ENCODE data around the gene RLN3.

Gene RLN3, protein sequence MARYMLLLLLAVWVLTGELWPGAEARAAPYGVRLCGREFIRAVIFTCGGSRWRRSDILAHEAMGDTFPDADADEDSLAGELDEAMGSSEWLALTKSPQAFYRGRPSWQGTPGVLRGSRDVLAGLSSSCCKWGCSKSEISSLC

DNA sequence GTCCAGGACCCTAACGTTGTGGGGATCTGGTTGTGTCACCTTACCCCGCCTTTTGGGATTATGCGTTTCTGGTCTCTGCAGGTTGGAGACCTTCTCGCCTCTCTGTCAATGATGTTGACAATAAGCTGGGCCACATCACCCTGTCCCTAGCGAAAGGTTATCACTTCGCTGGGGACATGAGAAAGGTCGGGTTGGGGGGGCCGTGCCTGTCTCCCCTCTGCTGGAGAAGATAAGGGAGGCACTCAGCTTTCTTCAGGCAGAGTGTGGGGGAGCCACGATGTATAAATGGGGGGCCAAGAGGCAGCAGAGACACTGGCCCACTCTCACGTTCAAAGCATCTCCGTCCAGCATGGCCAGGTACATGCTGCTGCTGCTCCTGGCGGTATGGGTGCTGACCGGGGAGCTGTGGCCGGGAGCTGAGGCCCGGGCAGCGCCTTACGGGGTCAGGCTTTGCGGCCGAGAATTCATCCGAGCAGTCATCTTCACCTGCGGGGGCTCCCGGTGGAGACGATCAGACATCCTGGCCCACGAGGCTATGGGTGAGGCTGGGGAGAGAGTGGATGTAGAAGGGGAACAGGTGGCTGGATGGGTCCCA lies at the start of gene RLN3:
TSS of gene RLN3 (plus strand) at position 293 of the 595 bp plus-strand sequence. CDS start at position 350, 57 bp downstream.
- DNase-seq: no peak

DNA sequence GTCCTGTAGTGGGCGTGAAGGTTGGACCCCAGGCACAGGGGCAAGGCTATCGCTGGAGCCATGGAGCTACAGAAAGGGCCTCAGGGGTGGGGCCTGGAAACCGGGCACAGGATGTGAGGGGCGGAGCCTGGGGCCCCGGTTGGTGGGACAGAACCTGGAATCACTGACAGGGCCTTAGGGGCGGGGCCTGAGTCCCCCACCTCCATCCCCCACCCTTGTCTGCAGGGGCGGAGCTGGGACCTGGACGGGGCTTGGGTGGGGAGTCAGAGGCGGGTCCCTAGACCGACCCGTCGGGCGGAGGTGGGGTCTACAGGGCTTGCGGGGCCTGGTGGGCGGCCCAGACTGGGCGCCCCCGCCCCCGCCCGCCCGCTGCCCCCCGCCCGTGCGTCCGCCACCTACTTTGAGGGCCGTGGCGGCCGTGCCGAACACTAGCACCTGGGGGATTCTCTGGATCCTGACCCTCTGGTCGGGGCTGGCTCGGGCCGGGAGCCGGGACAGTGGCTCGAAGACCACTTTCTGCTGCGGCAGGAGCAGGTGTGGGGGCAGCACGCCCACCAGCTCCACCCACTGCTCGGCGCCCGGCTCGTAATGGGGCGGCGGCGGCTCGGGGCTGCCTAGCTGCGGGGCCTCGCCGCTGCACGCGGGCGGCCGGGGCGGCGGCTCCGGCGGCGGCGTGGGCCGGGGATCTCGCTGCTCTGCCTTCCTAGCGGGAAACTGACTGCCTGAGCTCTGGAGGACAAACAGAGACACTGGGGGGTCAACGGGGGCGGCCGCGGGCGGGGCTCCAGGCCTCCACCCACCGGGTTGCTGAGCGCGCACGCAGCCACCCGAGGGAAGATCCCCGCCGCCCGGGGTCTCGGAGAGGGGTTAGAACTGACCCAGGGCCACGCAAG lies 49.4 kb upstream of the RLN3 start:
- DNase-seq: peak; percentile 62

DNA sequence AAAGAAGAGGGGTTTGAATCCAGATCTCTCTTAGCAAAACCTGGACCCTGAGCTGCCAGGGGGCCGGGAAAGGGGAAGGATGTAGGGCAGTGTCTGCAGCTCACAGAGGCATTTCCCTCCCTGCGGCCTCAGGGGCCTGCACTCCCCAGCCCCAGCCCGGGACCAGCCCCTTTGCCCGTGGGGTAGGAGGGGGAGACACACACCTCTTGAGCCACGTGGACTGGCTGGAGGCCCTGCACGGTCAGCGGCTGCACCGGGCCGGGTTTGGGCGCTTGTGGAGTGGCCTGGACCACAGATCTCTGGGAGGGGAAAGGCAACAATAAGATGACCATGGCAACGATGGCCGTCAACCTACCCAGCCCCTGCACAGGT lies 48.7 kb upstream of the RLN3 start:
- DNase-seq: no peak

DNA sequence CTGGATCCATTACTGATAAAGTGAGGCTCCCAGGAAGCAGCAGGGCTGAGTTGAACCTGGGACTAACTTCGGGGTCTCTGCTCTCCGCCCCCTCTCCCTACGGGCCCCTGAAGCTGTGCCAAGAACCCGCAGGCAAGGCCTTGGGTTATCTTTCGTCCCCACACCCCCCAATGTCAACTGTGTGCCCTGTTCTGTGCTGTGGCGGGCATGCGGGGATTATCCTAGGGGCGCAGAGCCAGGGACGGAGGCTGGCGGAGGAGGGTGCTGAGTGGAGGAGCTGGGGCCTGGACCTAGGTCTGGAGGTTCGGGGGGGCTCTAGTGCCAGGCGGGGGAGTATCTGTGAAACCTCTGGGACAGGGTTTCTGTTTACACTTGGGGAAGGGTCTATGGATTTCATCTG lies 48.3 kb upstream of the RLN3 start:
- no peak for DNase-seq

DNA sequence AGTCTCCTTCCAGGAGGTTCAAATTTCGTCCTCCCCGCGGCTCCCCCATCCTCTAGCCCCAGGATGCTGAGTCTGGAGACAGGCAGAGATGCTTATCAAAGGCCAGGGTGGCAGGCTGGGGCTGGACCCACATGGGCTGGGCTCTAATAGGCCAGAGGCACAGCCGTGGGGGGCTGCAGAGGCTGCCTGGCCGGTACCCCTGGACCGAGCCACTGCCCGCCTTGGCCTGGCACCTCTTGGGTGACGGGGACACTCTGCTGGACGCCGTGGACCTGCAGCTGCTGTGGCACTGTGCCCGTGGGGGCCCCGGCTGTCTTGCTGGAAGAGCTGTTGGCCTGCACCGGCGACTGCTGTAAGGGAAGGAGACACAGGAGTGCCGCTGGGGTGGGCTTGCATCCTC lies 47.6 kb upstream of the RLN3 start:
- DNase-seq: no peak

DNA sequence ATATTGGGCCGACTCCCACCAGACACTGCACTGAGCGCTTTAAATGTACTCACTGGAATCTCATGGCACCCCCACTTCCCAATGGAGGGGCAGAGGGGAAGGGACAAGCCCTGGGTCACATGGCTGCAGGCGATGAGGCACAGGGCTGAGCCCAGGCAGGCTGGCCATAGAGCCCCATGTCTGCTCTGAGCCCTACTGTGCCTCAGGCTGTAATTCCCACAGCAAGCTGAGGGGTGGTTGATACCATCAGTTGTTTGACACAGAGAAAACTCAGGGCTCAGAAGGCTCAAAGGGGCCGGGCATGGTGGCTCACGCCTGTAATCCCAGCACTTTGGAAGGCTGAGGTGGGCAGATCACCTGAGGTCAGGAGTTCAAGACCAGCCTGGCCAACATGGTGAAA lies 46.9 kb upstream of the RLN3 start:
- DNase-seq: no peak

DNA sequence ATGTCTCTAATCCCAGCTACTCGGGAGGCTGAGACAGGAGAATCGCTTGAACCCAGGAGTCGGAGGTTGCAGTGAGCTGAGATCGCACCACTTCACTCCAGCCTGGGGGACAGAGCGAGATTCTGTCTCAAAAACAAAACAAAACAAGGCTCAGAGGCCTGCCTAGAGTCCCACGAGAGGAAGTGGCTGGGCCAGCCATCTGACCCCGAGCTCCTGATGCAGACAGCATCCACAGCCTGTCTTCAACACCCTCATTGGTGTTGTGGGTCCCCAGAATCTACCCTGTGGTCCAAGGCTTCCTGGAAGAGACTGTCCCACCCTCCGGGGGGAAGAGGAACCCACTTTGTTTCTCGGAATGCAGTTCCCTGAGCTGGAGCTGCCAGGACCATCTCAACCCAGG lies 46.5 kb upstream of the RLN3 start:
- no peak for DNase-seq

DNA sequence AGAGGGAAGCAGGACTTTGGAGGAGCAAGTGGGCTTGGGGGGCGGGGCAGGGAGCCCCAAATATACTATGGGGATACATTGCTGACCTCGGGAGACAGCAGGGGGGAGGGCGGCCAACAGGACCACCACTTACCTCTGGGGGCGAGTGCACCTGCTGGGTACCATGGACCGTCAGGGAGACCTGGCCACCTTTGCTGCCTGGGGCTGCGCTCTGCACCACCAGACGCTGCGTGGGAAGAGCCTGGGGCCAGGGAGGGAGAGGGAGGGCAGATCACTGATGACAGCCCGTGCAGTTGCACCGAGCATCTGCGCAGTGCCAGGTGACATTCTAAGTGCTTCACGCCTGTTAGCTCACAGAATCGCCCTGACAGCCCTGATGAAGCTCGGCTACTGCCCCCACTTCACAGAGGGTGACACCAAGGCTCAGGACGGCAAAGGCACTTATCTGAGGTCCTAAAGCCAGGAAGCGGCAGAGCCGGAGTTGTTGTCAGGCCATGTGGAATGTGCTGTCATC lies 45.9 kb upstream of the RLN3 start:
- DNase-seq: no peak

DNA sequence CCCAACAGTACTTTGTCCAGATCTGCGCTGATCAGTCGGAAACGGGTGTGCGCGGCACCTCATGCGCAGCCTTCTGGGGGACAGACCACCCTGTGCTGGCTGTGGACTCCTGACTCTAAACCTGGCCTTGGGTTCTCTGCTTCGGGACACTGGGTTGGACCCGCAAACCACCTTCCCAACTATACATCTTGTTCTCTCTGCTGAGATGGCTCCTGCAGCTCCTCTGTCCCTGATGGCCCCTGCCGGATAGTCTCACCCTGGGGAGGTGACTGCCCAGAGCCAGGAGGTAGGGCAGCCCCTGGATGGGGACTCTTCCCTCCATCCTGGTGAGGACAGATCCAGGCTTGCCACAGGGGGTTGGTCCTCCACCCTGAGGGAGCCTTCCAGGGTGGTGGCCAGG lies 45.2 kb upstream of the RLN3 start:
- no peak for DNase-seq

DNA sequence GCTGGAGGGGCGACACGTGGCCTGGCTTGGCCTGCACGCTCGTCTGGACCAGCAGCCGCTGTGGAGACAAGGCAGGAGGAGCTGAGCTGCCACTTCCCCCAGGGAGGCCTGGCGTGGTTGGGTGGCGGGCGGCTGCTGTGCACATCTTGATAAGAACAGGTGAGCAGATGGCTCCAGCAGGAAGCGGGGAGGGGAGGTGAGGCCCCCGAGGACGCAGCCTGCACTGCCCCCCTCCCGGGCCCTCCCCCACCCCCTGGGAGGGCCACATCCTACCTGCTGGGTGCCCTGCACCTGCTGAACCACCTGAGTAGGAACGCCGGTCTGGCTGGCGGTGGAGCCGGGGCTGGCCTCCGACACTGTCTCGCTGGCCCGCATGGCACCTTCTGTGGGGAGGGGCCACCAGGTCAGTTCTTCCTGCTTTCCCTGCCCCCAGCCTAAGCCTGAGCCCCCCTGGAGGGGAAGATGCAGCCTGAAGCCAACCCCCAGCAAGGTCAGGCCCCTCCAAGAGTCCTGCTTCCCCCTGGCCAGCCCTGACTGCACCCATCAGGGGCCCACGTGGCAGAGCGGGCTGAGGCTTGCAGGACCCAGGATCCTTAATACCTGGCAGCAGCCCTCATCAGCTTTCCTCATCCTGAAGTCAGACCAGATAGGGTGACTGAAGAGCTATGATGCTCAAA lies 44.6 kb upstream of the RLN3 start:
- DNase-seq: no peak

DNA sequence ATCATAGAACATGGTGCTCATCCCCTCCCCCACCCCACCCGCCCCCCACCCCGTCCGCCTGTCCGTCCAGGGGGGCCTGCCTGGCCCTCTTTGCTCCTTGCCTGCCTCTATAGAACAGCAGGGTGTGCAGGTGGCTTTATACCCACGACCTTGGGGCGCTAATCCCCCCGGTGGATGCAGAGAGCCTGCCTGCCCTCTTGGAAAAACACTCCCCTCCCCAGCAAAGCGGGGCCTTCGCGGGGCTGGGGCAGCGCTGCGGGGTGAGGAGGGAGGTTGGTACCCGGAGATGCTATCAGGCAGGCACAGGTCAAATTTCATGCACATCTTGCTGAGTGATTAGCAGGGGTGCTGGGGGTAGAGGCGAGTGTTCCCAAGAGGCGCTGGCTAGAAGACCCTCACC lies 43.8 kb upstream of the RLN3 start:
- no peak for DNase-seq

DNA sequence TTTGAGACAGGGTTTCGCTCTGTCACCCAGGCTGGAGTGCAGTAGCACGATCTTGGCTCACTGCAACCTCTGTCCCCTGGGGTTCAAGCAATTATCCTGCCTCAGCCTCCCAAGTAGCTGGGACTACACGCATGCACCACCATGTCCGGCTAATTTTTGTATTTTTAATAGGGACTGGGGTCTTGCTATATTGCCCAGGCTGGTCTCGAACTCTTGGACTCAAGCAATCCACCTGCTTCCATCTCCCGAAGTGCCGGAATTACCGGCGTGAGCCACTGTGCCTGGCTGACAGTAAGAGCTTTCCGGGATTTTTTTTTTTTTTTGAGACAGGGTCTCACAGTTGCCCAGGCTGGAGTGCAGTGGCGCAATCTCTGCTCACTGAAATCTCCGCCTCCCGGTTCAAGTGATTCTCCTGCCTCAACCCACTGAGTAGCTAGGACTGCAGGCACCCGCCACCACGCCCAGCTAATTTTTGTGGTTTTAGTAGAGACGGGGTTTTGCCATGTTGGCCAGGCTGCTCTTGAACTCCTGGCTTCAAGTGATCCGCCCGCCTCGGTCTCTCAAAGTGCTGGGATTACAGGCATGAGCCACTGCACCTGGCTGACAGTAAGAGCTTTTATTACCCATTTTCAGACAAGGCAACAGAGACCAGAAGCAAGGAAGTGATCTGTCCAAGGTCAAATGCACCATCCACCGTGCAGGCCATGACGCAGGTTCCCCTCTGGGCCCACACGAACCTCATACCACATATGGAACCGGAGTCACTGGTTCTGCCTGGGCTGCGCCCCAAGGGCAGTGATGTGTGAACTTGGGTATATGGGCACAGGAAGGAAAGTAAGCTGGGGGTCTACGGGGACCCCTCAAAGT lies 42.8 kb upstream of the RLN3 start:
- DNase-seq: no peak

DNA sequence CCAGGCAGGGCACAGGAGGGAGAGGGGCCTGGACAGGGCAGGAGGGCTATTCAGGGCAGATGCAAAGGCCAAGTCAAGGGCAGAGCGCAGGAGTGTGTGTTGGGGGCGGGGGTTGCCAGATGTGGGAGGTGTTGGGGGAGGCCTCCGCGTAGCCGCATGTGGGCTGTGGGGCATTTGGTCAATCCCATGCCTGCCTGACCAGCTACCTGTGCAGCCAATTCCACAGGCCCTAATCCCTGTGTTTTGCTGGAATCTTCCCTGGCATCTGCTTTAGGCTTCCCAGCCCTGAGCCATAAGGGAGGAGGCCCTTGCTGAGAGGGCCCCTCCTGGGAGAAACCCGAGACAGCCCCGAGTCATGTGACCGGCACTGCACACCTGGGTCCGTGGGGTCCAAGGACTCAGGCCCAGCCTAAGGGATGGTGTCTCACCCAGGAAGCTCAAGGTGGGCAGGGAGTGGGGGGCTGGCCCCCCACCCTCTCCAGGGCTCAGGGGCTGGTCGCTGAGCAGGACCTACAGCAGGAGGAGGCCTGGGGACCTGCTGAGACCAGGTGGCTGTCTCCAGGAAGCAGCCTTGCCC lies 42.1 kb upstream of the RLN3 start:
- DNase-seq: no peak

DNA sequence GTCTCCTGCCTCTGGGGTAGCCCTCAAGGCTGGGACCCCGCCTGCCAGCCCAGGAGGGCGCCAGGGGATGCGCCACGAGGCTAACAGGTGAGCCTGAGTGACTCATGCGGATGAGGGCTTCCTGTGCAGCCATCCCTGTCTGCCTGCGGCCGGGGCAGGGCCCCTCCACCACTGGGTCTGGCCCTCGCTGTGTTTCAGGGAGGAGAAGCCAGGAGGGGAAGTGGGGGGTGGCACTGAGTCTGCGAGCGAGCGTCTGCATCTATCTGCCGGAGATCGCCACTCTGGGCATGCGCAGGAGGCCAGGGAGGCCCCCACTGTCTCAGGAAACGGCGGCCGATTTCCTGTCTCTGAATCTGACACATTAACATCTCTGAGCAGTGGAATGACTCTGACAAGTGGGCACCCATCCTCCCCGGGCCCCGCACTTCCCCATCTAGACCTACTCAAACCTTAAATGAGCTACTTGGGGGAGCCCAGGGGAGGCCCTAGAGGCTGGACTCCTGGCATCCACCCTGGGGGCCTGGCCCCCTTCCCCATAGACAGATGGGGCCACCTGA lies 41.5 kb upstream of the RLN3 start:
- peak; percentile 90 for DNase-seq

DNA sequence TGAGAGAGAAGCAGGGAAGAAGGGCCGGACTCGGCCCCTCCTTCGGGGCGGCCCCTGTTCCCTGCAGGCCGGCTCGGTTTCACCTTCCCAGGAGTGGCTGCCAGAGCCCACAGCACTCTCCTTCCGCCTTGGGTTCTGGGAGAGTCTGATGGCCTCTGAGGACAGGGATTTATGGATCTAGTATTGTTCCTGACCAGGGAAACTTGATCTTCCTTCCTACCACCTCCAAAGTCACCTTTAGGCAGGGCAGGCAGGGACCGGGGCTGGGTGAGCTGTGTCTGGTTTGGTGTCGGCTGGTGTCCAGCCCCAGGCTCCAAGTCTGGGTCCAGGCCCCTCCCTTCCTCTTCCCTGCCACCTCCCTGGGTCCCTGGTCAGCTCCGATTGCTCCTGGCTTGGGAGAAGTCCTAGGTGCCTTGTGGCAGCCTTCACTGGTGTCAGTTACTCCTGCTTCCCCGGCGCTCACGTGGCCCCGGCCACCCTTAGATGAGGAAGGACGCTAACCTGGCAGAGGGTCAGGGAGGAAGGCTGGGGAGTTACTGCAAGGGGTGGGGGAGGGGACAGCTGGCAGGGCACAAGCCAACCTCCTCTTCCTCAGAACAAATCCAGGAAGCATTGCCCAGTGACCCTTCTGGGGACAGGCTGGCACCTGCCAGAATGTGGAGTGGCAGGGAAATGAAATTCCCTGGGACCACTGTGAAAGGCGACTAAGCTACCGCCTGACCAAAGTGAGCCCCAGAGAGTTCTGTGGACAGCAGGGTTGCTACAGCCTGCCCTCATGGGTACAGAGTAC lies 40.7 kb upstream of the RLN3 start:
- DNase-seq: no peak

DNA sequence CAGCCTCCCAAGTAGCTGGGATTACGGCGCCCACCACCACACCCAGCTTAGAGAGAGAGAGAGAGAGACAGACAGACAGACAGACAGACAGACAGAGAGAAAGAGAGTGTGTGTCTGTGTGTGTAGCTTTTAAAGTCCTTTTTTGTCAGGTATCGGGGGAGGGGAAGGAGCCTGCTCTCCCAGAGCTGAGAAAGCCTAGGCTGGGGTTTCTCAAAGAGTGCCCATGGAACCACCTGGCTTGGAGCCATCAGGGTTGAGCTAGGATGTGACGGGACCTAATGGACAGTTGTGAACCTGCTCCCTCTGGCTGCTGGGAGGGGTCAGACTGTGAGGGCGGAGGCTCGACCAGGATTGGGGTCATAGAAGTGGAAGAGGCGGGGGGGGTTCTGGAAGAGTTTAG lies 38.5 kb upstream of the RLN3 start:
- DNase-seq: no peak

DNA sequence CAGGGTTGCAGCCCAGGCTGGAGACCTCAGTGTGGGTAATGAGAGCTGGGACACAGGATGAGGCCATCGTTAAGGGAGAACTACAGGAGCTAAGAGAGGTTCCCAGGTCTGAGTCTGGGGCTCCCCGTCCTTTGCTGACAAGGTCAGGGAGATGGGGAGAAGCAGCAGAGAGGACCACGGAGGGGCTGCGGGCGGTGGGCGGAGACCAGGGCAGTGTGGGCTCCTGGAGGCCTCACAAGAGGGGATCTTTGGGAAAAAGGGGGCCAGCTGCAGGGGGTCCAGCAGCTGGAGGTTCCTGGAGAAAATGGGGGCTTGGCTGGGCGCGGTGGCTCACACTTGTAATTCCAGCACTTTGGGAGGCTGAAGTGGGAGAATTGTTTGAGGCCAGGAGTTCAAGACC lies 37.9 kb upstream of the RLN3 start:
- DNase-seq: no peak

DNA sequence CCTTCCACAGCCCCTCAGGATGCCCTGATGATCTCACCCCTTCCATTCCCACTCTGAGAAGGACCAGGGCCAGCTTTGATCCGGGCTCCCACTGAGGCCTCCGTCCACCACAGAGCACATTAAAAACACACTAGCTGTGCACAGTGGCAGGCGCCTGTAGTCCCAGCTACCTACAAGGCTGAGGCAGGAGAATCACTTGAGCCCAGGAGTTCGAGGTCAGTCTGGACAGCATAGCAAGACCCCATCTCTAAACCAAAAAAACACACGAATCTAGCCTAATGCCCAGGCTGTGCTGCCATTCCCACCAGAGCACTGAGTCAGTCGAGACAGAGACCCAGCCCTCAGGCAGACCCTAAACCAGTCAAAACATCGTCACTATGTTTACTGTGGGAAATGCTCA lies 35.9 kb upstream of the RLN3 start:
- DNase-seq: no peak

DNA sequence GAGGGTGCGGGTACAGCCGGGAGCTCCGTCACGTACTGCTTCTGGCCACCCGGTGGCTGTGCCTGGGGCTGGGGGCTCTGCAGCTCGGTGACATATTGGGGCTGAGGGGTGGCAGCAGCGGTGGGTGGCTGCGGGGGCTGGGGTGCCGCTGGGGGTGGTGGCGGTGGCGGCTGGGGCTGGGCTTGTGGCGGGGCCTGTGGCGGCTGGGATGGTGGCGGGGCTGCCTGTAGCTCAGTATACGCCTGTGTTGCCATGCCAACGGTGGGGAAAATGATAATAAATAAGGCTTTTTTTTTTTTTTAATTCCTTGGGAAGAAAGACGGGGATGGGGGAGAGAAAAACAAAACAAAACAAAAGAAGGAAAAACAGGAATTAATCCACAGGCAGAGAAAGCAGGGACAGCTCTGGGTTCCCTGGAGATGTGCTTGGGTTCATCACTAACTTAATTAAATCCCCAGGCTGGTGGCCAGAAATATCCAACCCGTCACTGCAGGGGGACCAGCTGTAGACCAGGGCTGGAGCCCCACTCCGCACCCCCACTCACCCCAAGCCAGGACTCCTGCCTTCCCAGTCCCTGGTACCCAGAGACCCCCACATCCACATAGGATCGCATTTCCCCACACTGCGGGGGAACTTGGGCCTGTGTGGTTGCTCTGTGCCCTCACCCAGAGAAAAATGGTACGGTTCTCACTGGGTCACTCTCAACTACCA lies 34.2 kb upstream of the RLN3 start:
- no peak for DNase-seq

DNA sequence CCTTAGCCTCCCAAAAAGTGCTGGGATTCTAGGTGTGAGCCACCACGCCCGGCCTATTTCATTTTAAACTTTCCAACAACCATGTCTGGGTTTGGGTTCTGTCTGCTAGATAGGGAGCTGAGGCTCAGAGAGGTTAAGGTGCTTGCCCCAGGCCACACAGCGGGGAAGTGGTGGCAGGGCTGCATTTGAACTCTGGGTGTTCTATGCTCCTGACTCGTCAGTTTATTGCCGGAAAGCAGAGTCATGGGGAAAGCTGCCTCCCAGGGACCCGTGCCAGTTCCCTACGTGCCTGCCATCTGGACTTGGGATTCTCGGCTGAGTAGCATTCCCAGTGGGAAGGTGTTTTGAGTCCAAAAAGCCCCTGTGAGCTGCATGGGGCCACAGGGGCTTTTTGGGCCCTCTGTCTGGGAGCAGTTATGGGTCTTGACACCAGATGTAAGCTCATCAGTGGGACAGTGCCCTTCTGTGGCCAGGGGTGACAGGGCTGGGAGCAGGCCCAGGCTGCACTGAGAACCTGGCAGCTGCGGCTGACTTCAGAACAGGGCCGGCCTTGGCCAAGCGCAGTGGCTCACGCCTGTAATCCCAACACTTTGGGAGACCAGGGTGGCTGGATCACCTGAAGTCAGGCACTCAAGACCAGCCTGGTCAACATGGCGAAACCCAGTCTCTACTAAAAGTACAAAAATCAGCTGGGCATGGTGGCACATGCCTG lies 32.8 kb upstream of the RLN3 start:
- peak; percentile 36 for DNase-seq
